ENCODE results near the gene SPPL2A. TPM values are rescaled to one million over a fixed set of nuclear protein-coding genes. Genes with fewer than 3 reads are reported as not detected.

Gene SPPL2A
- total RNA-seq, 4 donors from 2014 or later = 95.9 to 135 (median 115) TPM

DNA sequence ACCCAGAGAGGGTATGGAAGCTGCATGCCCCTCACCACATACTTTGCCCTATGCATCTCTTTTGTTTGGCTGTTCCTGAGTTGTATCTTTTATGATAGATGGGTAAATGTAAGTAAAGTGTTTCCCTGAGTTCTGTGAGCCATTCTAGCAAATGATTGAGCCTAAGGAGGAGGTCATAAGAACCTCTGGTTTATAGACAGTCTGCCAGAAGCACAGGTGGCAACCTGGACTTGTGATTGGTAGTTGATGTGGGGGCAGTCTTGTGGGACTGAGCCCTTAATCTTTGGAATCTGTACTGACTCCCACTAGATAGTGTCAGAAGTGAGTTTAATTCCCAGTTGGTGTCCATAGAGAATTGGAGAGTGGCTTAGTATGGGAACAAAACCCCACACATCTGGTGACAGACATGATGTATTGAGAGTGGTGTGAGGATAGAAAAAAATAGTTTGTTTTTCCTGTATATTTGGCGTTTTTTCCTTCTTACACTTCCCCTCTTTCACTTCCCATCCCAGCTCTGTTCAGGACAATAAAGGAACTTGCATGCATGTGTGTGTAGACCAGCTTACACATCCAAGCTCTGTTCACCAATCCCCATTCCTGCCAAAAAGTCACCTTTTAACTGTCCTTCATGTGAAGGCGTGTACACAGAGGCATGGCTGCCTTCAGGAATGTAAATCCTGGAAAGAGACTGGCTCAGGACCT is 38.1 kb upstream of the SPPL2A start:
- TF ChIP-seq, protein P1, sequence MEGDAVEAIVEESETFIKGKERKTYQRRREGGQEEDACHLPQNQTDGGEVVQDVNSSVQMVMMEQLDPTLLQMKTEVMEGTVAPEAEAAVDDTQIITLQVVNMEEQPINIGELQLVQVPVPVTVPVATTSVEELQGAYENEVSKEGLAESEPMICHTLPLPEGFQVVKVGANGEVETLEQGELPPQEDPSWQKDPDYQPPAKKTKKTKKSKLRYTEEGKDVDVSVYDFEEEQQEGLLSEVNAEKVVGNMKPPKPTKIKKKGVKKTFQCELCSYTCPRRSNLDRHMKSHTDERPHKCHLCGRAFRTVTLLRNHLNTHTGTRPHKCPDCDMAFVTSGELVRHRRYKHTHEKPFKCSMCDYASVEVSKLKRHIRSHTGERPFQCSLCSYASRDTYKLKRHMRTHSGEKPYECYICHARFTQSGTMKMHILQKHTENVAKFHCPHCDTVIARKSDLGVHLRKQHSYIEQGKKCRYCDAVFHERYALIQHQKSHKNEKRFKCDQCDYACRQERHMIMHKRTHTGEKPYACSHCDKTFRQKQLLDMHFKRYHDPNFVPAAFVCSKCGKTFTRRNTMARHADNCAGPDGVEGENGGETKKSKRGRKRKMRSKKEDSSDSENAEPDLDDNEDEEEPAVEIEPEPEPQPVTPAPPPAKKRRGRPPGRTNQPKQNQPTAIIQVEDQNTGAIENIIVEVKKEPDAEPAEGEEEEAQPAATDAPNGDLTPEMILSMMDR (IDR thresholded peaks at IDR 0.05; ENCODE audit: low read depth) = no peak

DNA sequence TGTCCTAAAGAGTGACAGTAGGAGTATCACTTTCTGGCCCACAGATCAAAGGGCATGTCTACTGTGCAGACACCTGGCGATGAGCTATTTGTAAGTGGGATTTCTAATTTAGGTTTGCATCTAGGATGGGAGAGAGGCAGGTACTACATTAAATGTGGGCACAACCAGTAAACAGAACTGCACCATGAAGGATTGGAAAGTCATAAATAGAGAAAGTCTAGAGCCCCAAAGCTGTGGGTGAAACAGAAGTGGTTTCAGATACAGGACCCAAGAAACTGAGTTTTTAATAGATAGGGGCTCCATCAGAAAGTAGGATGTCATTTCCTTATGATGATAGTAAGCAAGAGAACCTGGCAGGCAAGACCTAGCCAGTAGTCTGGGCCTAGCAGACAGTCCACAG is 35.2 kb upstream of the SPPL2A start:
- TF ChIP-seq, protein P1 (IDR thresholded peaks at IDR 0.05; ENCODE audit: low read depth) = no peak

DNA sequence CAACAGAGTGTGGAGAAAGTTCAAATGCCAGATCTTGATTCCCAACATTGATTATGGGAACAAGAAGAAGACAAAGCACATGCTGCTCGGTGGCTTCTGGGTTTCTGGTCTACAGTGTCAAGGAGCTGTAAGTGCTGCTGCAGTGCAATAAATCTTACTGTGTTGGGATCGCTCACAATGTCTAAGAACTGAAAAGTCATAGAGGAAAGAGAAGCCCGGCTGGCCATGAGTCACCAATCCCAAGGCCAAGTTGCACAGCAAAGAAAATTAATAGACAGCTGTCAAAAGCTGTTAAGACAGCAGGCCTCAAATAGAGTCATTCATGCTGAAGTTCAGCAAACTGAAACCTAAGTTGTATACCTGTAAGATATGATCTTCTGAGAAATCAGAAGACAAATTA is 33.2 kb upstream of the SPPL2A start:
- TF ChIP-seq, protein P1 (IDR thresholded peaks at IDR 0.05; ENCODE audit: low read depth) = no peak

DNA sequence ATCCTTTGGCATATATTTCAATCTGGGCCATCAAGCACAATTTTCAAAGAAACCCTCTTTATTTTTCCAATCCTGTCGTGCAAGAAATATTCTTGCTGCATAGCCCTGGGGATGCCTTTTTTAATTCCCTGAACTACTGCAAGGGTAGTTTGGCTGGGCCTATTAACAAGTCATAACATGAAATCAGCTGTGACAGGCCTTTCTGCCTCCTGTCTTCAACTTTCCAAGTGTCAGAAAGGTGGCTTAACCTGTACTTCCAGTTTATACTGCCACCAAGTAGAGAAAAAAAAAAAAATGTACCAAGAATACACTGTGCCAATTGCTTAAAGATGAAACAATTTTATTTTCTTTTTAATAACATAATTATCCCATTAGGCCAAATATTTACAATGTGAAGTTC is 32.4 kb upstream of the SPPL2A start:
- TF ChIP-seq, protein P1 (IDR thresholded peaks at IDR 0.05; ENCODE audit: low read depth) = no peak

DNA sequence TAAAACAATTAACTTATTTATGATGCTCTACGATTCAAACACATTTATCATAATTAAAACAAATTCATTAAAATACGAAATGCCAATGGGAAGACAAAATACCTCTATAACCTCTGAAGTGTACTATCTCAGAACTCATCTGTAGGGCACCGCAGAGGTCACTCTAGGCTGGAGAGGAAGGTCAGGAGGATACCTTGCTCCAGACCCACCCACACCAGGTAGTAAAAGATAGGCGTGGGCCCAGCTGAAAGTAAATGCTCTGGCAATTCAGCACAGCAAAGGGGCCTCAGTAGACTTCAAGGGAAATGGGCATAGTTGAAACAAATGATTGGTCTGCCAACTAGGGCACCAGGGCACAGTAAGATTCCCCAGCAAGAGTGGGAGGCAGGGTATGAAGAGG is 26.0 kb upstream of the SPPL2A start:
- TF ChIP-seq, protein P1 (IDR thresholded peaks at IDR 0.05; ENCODE audit: low read depth) = no peak

DNA sequence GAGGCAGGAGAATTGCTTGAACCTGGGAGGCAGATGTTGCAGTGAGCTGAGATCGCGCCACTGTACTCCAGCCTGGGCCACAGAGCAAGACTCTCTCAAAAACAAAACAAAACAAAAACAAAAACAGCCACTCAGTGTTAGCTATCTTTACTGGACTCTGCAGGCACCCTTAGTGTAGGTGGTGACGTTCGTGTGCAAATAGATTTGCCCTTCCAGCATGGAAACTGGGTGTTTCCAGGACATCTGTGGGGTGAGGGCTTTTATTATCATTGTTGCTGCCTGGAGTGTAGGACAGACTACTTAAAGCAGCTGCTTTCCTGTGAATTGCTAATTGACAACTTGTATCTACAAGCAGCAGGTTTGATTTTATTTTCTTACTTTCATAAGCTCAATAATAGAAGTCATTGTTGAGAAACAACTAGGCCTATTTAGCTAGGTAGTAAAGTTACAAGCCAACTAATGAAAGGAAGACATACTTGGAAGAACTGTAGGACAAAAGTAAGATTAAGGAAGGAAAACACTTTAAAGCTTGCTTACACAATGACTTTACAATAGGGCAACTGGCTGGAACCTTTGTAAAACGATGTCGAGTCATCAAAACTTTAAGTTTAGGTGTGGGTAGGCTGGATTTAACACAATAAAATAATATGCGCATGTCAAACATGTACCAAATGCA is 25.4 kb upstream of the SPPL2A start:
- TF ChIP-seq, protein P1 (IDR thresholded peaks at IDR 0.05; ENCODE audit: low read depth) = no peak

DNA sequence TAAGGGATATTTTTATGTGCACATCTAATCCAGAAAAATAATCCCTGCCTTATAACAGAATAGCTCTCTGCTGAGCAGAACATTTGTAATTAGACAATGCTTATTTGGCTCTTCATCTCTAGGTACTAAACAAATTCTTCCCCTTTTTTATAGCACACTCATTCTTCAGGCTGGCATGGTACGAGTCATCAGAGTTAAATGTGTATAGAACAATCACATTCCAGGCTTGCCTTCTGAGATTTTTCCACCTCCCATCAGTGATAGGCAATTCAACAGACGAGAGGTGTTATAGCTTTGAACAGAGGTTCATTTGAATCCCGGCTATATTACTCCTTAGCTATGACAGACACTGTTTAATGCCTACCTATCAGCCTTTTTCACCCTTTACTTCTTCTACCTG is 21.4 kb upstream of the SPPL2A start:
- TF ChIP-seq, protein P1 (IDR thresholded peaks at IDR 0.05; ENCODE audit: low read depth) = no peak
